ENCODE data around the gene SPRN. TPM values are rescaled to one million over a fixed set of nuclear protein-coding genes. Genes with fewer than 3 reads are reported as not detected.
A peak's percentile ranks its signal among the peaks of the same experiment; 100 is the strongest.
"Not testable (repeated sequence)": the region's sequence is repeated elsewhere in the genome, so short reads cannot be mapped to it uniquely, and the experiment has no call there.

SPRN gene
- total RNA-seq, 1 donor from 2014 or later, result 0.28 TPM

- H3K9me3 Mint-ChIP-seq (ENCODE audit: unreplicated experiment), result peaks cover 15% of the 10 kb centered on the region
- DNase-seq (ENCODE audit: low spot score), result no peak
- H3K4me1 Mint-ChIP-seq (ENCODE audit: unreplicated experiment), result no peaks in the 10 kb centered on the region
- peaks cover 21% of the 10 kb centered on the region for H3K27me3 Mint-ChIP-seq (ENCODE audit: unreplicated experiment)
- peaks cover 9% of the 10 kb centered on the region for H3K36me3 Mint-ChIP-seq (ENCODE audit: low read depth, unreplicated experiment)
- TF ChIP-seq CTCF (IDR thresholded peaks at IDR 0.05; ENCODE audit: unreplicated experiment), result no peak
- peak overlapping the region; percentile 37 for H3K4me3 Mint-ChIP-seq (ENCODE audit: unreplicated experiment)
- no peak overlapping the region for H3K27ac Mint-ChIP-seq (ENCODE audit: unreplicated experiment)
These were observed 18.0 kb upstream of the SPRN start for GRCh38 chr10:133442191-133442966.

- no peaks in the 10 kb centered on the region for H3K4me1 Mint-ChIP-seq (ENCODE audit: unreplicated experiment)
- H3K9me3 Mint-ChIP-seq (ENCODE audit: unreplicated experiment), result peaks cover 13% of the 10 kb centered on the region
- no peak overlapping the region for H3K27ac Mint-ChIP-seq (ENCODE audit: unreplicated experiment)
- peaks cover 11% of the 10 kb centered on the region for H3K36me3 Mint-ChIP-seq (ENCODE audit: low read depth, unreplicated experiment)
- TF ChIP-seq CTCF (IDR thresholded peaks at IDR 0.05; ENCODE audit: unreplicated experiment), result no peak
- DNase-seq (ENCODE audit: low spot score), result no peak
- peaks cover 21% of the 10 kb centered on the region for H3K27me3 Mint-ChIP-seq (ENCODE audit: unreplicated experiment)
- no peak overlapping the region for H3K4me3 Mint-ChIP-seq (ENCODE audit: unreplicated experiment)
These were observed 17.4 kb upstream of the SPRN start for GRCh38 chr10:133441780-133442179.

- H3K27ac Mint-ChIP-seq (ENCODE audit: unreplicated experiment); H3K36me3 Mint-ChIP-seq (ENCODE audit: low read depth, unreplicated experiment); H3K4me1 Mint-ChIP-seq (ENCODE audit: unreplicated experiment); H3K4me3 Mint-ChIP-seq (ENCODE audit: unreplicated experiment); H3K9me3 Mint-ChIP-seq (ENCODE audit: unreplicated experiment); DNase-seq (ENCODE audit: low spot score): not testable (repeated sequence)
- peaks cover 20% of the 10 kb centered on the region for H3K27me3 Mint-ChIP-seq (ENCODE audit: unreplicated experiment)
These were observed 16.9 kb upstream of the SPRN start for GRCh38 chr10:133441356-133441755.

- no peaks in the 10 kb centered on the region for H3K4me1 Mint-ChIP-seq (ENCODE audit: unreplicated experiment)
- no peak for DNase-seq (ENCODE audit: low spot score)
- peaks cover 10% of the 10 kb centered on the region for H3K9me3 Mint-ChIP-seq (ENCODE audit: unreplicated experiment)
- H3K27ac Mint-ChIP-seq (ENCODE audit: unreplicated experiment), result no peak overlapping the region
- TF ChIP-seq CTCF (IDR thresholded peaks at IDR 0.05; ENCODE audit: unreplicated experiment), result no peak
- no peak overlapping the region for H3K4me3 Mint-ChIP-seq (ENCODE audit: unreplicated experiment)
- peaks cover 20% of the 10 kb centered on the region for H3K27me3 Mint-ChIP-seq (ENCODE audit: unreplicated experiment)
- peaks cover 8% of the 10 kb centered on the region for H3K36me3 Mint-ChIP-seq (ENCODE audit: low read depth, unreplicated experiment)
These were observed 16.3 kb upstream of the SPRN start for GRCh38 chr10:133440633-133441285.

GRCh38 chr10:133439517-133440461 is 15.4 kb upstream of the SPRN start:
- H3K36me3 Mint-ChIP-seq (ENCODE audit: low read depth, unreplicated experiment), result peaks cover 8% of the 10 kb centered on the region
- no peak for DNase-seq (ENCODE audit: low spot score)
- H3K9me3 Mint-ChIP-seq (ENCODE audit: unreplicated experiment), result peaks cover 6% of the 10 kb centered on the region
- no peak overlapping the region for H3K4me3 Mint-ChIP-seq (ENCODE audit: unreplicated experiment)
- H3K4me1 Mint-ChIP-seq (ENCODE audit: unreplicated experiment), result no peaks in the 10 kb centered on the region
- TF ChIP-seq CTCF (IDR thresholded peaks at IDR 0.05; ENCODE audit: unreplicated experiment), result no peak
- no peak overlapping the region for H3K27ac Mint-ChIP-seq (ENCODE audit: unreplicated experiment)
- peaks cover 16% of the 10 kb centered on the region for H3K27me3 Mint-ChIP-seq (ENCODE audit: unreplicated experiment)

Data from endothelial cell (in vitro differentiated cells).